ENCODE data around the gene TBC1D10B.
"Not testable (repeated sequence)": the region's sequence is repeated elsewhere in the genome, so short reads cannot be mapped to it uniquely, and the experiment has no call there.

The TBC1D10B gene

DNA sequence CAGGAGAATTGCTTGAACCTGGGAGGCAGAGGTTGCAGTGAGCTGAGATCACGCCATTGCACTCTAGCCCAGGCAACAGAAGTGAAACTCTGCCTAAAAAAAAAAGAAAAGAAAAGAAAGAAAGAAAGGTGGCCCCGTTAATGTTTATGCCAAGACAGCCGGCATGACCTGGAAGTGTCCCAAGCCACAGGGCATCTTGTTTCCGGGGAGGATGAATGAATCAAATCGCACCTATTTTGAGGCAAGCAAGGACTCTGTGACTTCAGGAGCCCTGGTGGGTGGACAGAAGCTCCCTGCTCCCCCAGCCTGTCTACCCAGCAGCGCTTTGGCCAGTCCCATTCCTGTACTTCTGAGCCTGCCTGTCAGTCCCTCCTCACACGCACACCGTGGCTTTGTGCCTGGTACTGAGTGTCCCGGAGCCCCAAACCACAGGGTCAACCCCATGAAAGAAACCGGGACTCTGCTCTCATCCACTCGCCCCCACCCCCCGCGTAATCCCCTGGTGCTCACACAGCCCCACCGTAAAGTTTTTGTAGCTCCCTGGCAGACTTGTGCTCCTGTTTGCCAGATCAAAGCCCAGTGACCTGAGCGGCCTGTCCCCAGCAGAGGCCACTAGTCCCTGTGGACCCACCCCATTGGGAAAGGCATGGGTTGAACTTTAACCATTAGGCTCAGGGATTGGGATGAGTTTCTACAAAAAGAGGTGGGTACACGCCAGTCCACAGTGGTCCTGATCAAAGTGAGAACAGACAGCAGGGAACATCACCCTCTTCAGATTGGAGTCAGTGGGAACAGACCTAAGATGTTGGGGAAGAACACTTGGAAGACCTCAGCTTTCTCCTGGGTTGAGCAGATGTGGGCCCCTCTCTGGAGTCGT is 34.5 kb downstream of the TBC1D10B start:
- peak overlapping the region; percentile 49 for H3K4me3 ChIP-seq (ENCODE audit: low read length)
- peak; percentile 22 for DNase-seq (ENCODE audit: low read depth)
- TF ChIP-seq, protein P1, sequence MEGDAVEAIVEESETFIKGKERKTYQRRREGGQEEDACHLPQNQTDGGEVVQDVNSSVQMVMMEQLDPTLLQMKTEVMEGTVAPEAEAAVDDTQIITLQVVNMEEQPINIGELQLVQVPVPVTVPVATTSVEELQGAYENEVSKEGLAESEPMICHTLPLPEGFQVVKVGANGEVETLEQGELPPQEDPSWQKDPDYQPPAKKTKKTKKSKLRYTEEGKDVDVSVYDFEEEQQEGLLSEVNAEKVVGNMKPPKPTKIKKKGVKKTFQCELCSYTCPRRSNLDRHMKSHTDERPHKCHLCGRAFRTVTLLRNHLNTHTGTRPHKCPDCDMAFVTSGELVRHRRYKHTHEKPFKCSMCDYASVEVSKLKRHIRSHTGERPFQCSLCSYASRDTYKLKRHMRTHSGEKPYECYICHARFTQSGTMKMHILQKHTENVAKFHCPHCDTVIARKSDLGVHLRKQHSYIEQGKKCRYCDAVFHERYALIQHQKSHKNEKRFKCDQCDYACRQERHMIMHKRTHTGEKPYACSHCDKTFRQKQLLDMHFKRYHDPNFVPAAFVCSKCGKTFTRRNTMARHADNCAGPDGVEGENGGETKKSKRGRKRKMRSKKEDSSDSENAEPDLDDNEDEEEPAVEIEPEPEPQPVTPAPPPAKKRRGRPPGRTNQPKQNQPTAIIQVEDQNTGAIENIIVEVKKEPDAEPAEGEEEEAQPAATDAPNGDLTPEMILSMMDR (IDR thresholded peaks at IDR 0.05; ENCODE audit: insufficient read depth, low read depth, low read length, missing control alignments) = no peak

DNA sequence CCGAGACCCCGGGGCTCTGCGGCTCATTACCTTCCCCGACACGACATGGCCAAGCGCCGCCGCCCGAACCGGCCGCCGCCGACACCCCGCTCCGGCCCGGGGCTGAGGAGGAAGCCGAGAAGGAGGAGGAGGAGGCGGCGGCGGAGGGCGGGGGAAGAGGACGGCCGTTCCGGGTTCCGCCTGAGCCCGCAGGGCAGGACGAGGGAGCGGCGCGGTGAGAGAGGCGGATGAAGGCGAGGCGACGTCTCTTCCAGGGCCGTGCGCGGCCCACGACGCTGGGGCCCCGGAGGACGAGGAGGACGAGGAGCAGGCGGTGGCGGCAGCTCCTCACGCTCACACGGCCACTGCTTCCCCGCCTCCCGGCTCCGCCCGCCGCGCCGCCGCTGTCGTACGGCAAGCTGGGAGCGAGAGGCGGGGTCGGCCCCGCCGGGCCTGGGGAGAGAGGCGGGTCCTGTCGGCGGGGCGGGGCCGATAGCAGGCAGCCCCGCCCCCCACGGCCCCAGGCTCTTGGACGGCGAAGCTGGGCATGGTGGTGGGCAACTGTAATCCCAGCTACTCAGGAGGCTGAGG is 35.2 kb downstream of the TBC1D10B start:
- DNase-seq (ENCODE audit: low read depth) = peak; percentile 79
- H3K4me3 ChIP-seq (ENCODE audit: low read length) = peak overlapping the region; percentile 49

DNA sequence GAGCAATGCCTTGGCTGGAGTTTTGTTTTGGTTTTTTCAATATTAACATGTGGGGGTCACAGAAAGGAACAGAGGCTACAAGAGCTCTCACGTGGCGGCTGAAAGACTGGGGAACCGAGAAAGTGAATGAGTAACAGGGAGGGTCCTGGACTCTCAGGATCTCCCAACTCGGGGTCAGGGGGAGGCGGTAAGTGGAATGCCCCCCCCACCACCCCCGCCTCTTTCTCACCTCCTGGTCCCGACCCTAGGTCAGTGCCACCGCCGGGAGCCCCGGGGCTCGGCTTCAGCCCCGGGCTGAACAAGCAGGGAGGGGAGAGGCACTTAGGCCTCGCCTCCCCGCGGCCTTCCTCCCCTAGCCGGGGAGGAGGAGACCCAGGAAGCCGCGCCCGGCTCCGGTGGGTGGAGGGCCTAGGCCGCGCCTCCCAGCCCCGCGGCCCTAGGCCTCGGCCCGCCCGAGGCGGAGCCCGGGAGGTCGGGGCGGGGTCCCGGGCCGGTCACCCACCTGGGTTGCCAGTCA is 35.8 kb downstream of the TBC1D10B start:
- H3K4me3 ChIP-seq (ENCODE audit: low read length) = peak overlapping the region; percentile 52
- DNase-seq (ENCODE audit: low read depth) = peak; percentile 86

DNA sequence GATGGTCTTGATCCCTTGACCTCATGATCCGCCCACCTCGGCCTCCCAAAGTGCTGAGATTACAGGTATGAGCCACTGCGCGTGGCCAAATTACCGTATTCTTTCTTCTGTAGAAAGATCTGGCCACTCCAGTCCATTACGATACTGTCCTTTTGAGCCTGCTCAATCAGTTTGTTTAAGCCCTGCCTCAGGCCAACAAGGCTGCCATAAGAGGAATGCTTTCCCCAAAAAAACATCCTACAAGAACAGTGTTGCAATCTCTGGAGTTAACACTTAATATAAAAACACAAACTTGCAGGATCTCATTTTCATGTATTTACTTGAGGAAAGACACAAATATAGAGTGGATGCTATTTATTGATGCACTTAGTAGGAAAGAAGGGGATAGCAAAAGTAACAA is 46.1 kb downstream of the TBC1D10B start:
- not testable (repeated sequence) for DNase-seq (ENCODE audit: low read depth); H3K4me3 ChIP-seq (ENCODE audit: low read length)

DNA sequence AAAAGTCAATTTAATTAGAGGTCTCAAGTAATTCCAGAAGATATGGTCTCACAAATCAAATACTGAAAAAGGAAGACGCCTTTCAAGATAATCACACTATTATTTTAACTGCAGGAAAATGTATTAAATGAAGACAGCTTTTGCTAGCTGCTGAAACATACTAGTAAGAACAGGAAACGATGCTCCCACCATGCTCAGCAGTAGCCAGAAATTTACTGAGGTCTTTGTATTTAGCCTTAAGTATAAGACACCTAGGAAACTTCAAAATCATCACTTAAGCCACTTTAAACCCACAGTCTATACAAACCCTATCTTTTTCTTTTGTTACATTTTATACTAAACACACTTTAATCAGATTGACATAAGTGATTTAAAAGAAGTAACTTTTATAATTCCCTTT is 51.6 kb downstream of the TBC1D10B start:
- not testable (repeated sequence) for H3K4me3 ChIP-seq (ENCODE audit: low read length); DNase-seq (ENCODE audit: low read depth)

DNA sequence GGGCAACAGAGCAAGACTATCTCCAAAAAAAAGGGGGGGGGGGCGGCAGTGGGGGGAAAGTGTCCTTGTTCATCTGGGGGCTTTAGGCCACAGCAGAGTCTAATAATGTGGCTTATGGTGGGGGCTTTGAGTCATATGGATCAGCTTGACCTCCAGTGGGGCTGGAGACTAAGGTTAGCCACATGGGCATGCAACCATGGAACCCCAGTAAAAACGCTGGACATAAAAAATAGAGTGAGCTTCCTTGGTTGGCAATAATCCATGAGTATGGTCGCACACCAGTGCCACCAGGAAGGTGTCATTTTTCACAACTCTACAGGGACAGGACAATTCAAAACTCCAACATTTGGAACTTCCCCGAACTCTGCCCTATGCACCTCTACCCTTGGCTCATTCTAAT is 59.4 kb downstream of the TBC1D10B start:
- DNase-seq (ENCODE audit: low read depth); H3K4me3 ChIP-seq (ENCODE audit: low read length): not testable (repeated sequence)

DNA sequence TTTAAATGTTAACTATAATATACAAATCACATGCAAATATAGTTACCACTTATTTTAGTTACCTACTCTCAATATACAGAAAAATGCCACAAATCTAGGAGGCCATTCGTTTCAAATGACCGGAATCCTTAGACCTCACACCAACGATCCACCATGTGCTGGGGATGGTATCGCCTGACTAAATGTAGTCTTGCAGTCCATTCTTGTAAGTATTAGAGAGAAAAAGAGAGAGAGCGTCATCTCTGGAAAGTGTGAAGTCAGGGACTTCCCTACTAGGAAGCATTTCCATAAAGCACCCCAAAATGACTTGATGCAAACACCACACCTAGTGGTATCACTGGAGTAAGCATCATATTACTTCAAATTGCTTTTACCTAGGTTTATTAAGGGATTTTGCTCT is 61.0 kb downstream of the TBC1D10B start:
- not testable (repeated sequence) for H3K4me3 ChIP-seq (ENCODE audit: low read length); DNase-seq (ENCODE audit: low read depth)

All from epithelial cell of esophagus (primary cell).